Psoas muscle (tissue), 8 donors: Measurements from ENCODE around the gene DPP10. TPM values are rescaled to one million over a fixed set of nuclear protein-coding genes. Genes with fewer than 3 reads are reported as not detected.

Source experiments
- ATAC-seq, 4 donors: fragments of 200-7000 bp; cut with Tn5 transposase; one replicate each; pipeline ENCODE4 v1.9.1; 2020; ENCODE audit warnings: moderate library complexity in 3 of 4, mild to moderate bottlenecking in 2 of 4
- DNase-seq, 2 donors: peaks; one replicate each; pipeline ENCODE4 v3.0.0-alpha.2; 2020
- H3K27ac ChIP-seq: fragments of 200-600 bp; one replicate; pipeline ENCODE4 v1.8.0; 2022
- H3K27me3 ChIP-seq, 3 donors: fragments of 200-600 bp in 1 of 3; one replicate each; pipeline versions ENCODE4 v1.6.1 to v1.8.0; 2013 to 2022; ENCODE audit warnings: low read length in 2 of 3, mild to moderate bottlenecking in 2 of 3, moderate library complexity in 1 of 3; ENCODE audit not compliant: insufficient read depth in 3 of 3
- H3K36me3 ChIP-seq, 2 donors: fragments of 200-600 bp in 1 of 2; one replicate each; pipeline versions ENCODE4 v1.6.1 to v1.8.0; 2013 to 2022; ENCODE audit warnings: low read depth in 1 of 2, mild to moderate bottlenecking in 1 of 2, moderate library complexity in 1 of 2; ENCODE audit not compliant: insufficient read depth in 1 of 2
- H3K4me1 ChIP-seq: fragments of 200-600 bp; one replicate; pipeline ENCODE4 v1.8.0; 2022
- H3K4me3 ChIP-seq: fragments of 200-600 bp; one replicate; pipeline ENCODE4 v1.8.0; 2022; ENCODE audit warnings: mild to moderate bottlenecking
- H3K9me3 ChIP-seq: fragments of 200-600 bp; one replicate; pipeline ENCODE4 v1.8.0; 2022
- WGBS, 3 donors: extraction: QIAGEN DNeasy Blood & Tissue Kit; methylation state at CpG; one replicate each; pipeline versions ENCODE4 v1.1.6 to v1.1.7; 2013; 5-methylcytosine and 5-hydroxymethylcytosine counted together
- intact Hi-C, 2 donors: fragments of 100-400 bp; cut with DNase I; formaldehyde crosslinking; loops; one replicate each; pipeline versions ENCODE4 v1.11.0 to v1.14.2; 2022
- polyA plus RNA-seq, 3 donors: library from polyadenylated mRNA; stranded (reverse); fragments of 200-250 nt; gene quantifications; one replicate each; pipeline ENCODE4 v1.2.3, GENCODE V29; 2013
- total RNA-seq, 4 donors: library from RNA; stranded (reverse); fragmentation: NEBNext Ultra II Directional in 2 of 4; extraction: Animal tissue kit (Norgen Biotek cat#: 25700) in 2 of 4; gene quantifications; one replicate each; pipeline versions ENCODE4 v1.2.1 to v1.2.4, GENCODE V29; 2021 to 2023
- TF ChIP-seq, protein P1 (sequence below): fragments of 200-600 bp; IDR thresholded peaks from one replicate; pipeline ENCODE4 v1.8.0; 2022; ENCODE audit warnings: antibody characterized with exemption
- donor health status: healthy with polysubstance abuse.
- donor health status: DM: no; HTN: no; CAD: no; lungs with moderate emphysema.
- donor health status: Bipolar disorder and iron deficiency.
- donor health status: healthy.
- donor health status: DM: yes; HTN: yes; CAD: no.
- donor health status: DM: no; HTN: no; CAD: no.
- donor health status: DM: no; HTN: no; CAD: no.
- donor health status: DM: yes; HTN: yes; CAD: no.

The DPP10 gene
- total and polyA plus RNA-seq, 7 donors = 0.01 to 0.11 TPM; not detected in 5

DNA sequence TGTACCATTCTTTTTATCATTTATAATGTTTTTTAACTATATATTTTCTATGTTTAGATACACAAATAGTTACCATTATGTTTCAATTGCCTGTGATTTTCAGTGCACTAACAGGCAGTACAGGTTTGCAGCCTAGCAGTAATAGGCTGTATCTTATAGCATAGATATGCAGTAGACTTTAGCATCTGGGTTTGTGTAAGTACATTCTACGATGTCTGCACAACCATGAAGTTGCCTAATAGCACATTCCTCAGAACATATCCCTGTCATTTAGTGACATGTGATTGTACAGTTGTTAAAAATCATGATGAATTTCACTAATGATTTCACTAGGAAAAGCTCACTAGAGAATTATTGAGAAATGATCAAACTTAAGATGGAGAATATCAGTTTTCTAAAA is 884.6 kb downstream of the DPP10 start:
- intact Hi-C loops = no loop called here
- ATAC-seq (no peak), DNase-seq (no peak)
- Histone ChIP-seq H3K27me3 (no peaks in the 10 kb centered on the region), H3K27ac (no peak overlapping the region), H3K4me3 (no peak overlapping the region), H3K9me3 (no peaks in the 10 kb centered on the region), H3K36me3 (no peaks in the 10 kb centered on the region), H3K4me1 (no peaks in the 10 kb centered on the region)
- TF ChIP-seq, protein P1, sequence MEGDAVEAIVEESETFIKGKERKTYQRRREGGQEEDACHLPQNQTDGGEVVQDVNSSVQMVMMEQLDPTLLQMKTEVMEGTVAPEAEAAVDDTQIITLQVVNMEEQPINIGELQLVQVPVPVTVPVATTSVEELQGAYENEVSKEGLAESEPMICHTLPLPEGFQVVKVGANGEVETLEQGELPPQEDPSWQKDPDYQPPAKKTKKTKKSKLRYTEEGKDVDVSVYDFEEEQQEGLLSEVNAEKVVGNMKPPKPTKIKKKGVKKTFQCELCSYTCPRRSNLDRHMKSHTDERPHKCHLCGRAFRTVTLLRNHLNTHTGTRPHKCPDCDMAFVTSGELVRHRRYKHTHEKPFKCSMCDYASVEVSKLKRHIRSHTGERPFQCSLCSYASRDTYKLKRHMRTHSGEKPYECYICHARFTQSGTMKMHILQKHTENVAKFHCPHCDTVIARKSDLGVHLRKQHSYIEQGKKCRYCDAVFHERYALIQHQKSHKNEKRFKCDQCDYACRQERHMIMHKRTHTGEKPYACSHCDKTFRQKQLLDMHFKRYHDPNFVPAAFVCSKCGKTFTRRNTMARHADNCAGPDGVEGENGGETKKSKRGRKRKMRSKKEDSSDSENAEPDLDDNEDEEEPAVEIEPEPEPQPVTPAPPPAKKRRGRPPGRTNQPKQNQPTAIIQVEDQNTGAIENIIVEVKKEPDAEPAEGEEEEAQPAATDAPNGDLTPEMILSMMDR = no peak
- 44 to 50% (median 50%) methylated on average over 1 of the region's 1 CpG for WGBS, 3 donors

DNA sequence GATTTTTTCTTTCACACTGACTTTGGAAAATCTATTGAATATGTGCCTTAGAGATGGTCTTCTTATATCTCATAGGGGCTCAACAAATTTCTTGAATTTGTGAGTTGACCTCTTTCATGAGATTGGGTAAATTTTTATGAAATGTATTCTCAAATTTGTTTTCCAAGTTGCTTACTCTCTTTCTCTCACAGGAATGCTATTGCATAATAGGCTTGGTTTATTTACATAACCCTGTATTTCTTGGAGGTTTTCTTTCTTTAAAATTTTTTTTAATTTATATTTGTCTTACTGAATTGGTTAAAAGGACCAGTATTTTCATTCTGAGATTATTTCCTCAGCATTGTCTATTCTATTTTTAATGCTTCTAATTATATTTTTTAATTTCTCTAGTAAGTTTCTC is 917.1 kb downstream of the DPP10 start:
- Histone ChIP-seq H3K36me3 (no peaks in the 10 kb centered on the region), H3K9me3 (no peaks in the 10 kb centered on the region), H3K4me1 (no peaks in the 10 kb centered on the region), H3K4me3 (no peak overlapping the region), H3K27ac (no peak overlapping the region), H3K27me3 (no peaks in the 10 kb centered on the region)
- ATAC-seq = no peak
- intact Hi-C loops = no loop called here
- TF ChIP-seq, protein P1 = no peak
- no peak for DNase-seq

DNA sequence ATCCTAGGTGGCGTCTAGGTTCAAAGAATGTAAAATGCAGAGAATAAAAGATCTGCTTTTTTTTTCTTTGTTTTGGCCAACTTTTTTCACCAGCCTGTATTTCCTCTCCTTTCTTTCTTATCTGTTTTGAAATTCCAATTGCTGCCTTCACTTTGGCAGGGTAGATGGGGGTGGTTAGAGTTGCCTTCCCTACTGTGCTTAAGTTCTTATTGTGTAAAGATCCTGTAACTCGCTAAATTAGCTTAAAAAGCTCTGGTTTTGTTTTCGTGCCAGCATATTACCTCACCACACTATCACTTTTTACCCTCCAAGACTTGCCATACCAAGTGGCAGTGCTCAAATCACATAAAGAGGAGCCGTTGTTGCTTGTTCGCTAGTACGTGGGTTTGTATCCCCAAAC is 921.7 kb downstream of the DPP10 start:
- no peak overlapping the region for H3K4me3 ChIP-seq
- WGBS, 3 donors = 52 to 55% (median 54%) methylated on average over 6 of the region's 6 CpGs
- intact Hi-C loops = no loop called here
- no peaks in the 10 kb centered on the region for H3K27me3 ChIP-seq
- no peaks in the 10 kb centered on the region for H3K4me1 ChIP-seq
- TF ChIP-seq, protein P1 = no peak
- H3K27ac ChIP-seq = no peak overlapping the region
- H3K36me3 ChIP-seq = no peaks in the 10 kb centered on the region
- H3K9me3 ChIP-seq = no peaks in the 10 kb centered on the region
- no peak for DNase-seq
- ATAC-seq = no peak

DNA sequence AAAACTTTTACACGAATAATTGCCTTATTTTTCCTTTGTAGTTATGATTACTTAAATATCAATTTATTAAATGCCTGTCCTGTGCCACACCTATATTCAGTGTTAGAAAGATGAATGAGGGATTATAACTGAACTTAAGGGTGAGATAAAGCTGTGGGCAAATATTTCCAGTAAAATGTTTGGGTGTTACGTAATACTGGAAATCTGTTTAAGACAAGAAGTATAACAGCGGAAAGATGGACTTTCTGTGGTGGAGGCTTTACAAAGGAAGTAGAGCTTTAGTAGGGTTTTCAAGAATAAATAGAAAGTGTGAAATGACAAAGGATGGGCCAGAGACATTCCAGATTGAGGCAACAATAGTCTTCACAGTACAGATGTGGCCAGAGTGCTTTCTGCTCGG is 927.0 kb downstream of the DPP10 start:
- Histone ChIP-seq H3K36me3 (no peaks in the 10 kb centered on the region), H3K9me3 (peaks cover 6% of the 10 kb centered on the region), H3K4me3 (no peak overlapping the region), H3K27ac (no peak overlapping the region), H3K27me3 (no peaks in the 10 kb centered on the region), H3K4me1 (no peaks in the 10 kb centered on the region)
- WGBS, 3 donors = 83 to 84% (median 83%) methylated on average over 4 of the region's 4 CpGs
- ATAC-seq (no peak), DNase-seq (no peak)
- intact Hi-C loops = no loop called here
- TF ChIP-seq, protein P1 = no peak

DNA sequence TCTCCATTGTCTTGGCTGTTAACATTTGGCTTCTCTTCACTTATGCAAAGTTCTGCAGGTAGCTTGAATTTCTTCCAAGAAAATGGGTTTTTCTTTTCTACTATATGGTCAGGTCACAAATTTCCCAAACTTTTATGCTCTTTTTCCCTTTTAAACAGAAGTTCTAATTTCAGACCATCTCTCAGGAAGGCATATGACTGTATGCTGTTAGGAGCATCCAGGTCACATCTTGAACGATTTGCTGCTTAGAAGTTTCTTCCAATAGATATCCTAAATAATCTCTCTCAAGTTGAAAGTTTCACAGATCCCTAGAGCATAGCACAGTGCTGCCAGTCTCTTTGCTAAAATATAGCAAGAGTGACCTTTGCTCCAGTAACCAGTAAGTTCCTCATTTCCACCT is 932.5 kb downstream of the DPP10 start:
- DNase-seq = no peak
- Histone ChIP-seq H3K27ac (no peak overlapping the region), H3K27me3 (no peaks in the 10 kb centered on the region), H3K36me3 (no peaks in the 10 kb centered on the region), H3K4me3 (no peak overlapping the region), H3K4me1 (no peaks in the 10 kb centered on the region), H3K9me3 (peaks cover 22% of the 10 kb centered on the region)
- ATAC-seq = no peak
- intact Hi-C loops = no loop called here
- 68 to 76% (median 76%) methylated on average over 1 of the region's 1 CpG for WGBS, 3 donors
- TF ChIP-seq, protein P1 = no peak
